Umbilical cord (tissue), 2 donors: ENCODE data around the gene TAGLN. TPM values are rescaled to one million over a fixed set of nuclear protein-coding genes. Genes with fewer than 3 reads are reported as not detected.
A peak's percentile ranks its signal among the peaks of the same experiment; 100 is the strongest.

Experiments
- DNase-seq: peaks from one replicate; pipeline ENCODE4 v3.0.0-alpha.2; 2015; ENCODE audit warnings: low spot score
- total RNA-seq: library from RNA; depleted of rRNA; stranded (reverse); fragments of >200 nt; gene quantifications from one replicate; pipeline ENCODE4 v1.2.3, GENCODE V29; 2014; ENCODE audit warnings: low replicate concordance; ENCODE audit not compliant: insufficient read depth

The TAGLN gene
- total RNA-seq, 1 donor from 2014 or later = 5,845 TPM

- DNase-seq = no peak
Measured at GRCh38 chr11:117230286-117230961, 31.3 kb downstream of the TAGLN start.

- DNase-seq = no peak
Measured at GRCh38 chr11:117230999-117231841, 32.0 kb downstream of the TAGLN start.

GRCh38 chr11:117231842-117232091, 32.6 kb downstream of the TAGLN start, which contains the start of gene PCSK7:
PCSK7 (minus strand) TSS chr11:117232073; CDS start chr11:117229844, 2,229 bp downstream.
- DNase-seq = no peak

- DNase-seq = peak; percentile 85
Measured at GRCh38 chr11:117232092-117232878, 33.1 kb downstream of the TAGLN start, which contains the start of gene RNF214. RNF214 (plus strand) TSS chr11:117232671; CDS start chr11:117234273, 1,602 bp downstream.

GRCh38 chr11:117232911-117233409, 33.8 kb downstream of the TAGLN start:
- peak; percentile 20 for DNase-seq

GRCh38 chr11:117238221-117238620, 39.1 kb downstream of the TAGLN start:
- no peak for DNase-seq

GRCh38 chr11:117239295-117239694, 40.1 kb downstream of the TAGLN start:
- peak; percentile 39 for DNase-seq

GRCh38 chr11:117248341-117248740, 49.2 kb downstream of the TAGLN start:
- no peak for DNase-seq

GRCh38 chr11:117249571-117249970, 50.4 kb downstream of the TAGLN start:
- DNase-seq = no peak

GRCh38 chr11:117251506-117251905, 52.3 kb downstream of the TAGLN start:
- no peak for DNase-seq

GRCh38 chr11:117255966-117256365, 56.8 kb downstream of the TAGLN start:
- DNase-seq = no peak

GRCh38 chr11:117256573-117256972, 57.4 kb downstream of the TAGLN start:
- no peak for DNase-seq

Other genes with a start within 250 kb of the TAGLN start
- 12.3 TPM for gene SIK3, start 100.9 kb upstream of the TAGLN start, total RNA-seq
- 117 TPM for gene PAFAH1B2, start 55.1 kb upstream of the TAGLN start, total RNA-seq
- 37.3 TPM for gene SIDT2, start 20.6 kb upstream of the TAGLN start, total RNA-seq
- gene PCSK7, start 32.7 kb downstream of the TAGLN start, total RNA-seq = 27.0 TPM
- 10.8 TPM for gene RNF214, start 33.3 kb downstream of the TAGLN start, total RNA-seq
- 6.3 TPM for gene BACE1-AS, start 92.0 kb downstream of the TAGLN start, total RNA-seq
- gene BACE1, start 116.9 kb downstream of the TAGLN start, total RNA-seq = 12.0 TPM
- gene CEP164, start 128.5 kb downstream of the TAGLN start, total RNA-seq = 49.8 TPM